Neural progenitor cell (in vitro differentiated cells): ENCODE results near the gene NAGK. TPM values are rescaled to one million over a fixed set of nuclear protein-coding genes. Genes with fewer than 3 reads are reported as not detected.
"Not testable (repeated sequence)": the region's sequence is repeated elsewhere in the genome, so short reads cannot be mapped to it uniquely, and the experiment has no call there.

ENCODE experiments used
- DNase-seq: peaks from one replicate; pipeline ENCODE4 v3.0.0-alpha.2; 2016; ENCODE audit warnings: low spot score
- H2AFZ ChIP-seq: fragments of 200-600 bp; sonication (generic); replicated peaks from 2 replicates; pipeline ENCODE4 v1.6.1; 2016; ENCODE audit warnings: antibody characterized with exemption
- H3F3A ChIP-seq: fragments of 200-600 bp; sonication (generic); 2 replicates; pipeline ENCODE4 v1.6.1; 2016; ENCODE audit warnings: antibody characterized with exemption, low read depth
- H3K27ac ChIP-seq: fragments of 200-600 bp; sonication (generic); 2 replicates; pipeline ENCODE4 v1.5.1; 2016; ENCODE audit warnings: mild to moderate bottlenecking
- H3K27me3 ChIP-seq: fragments of 200-600 bp; sonication (generic); 2 replicates; pipeline ENCODE4 v1.6.1; 2016; ENCODE audit warnings: mild to moderate bottlenecking, moderate library complexity
- H3K36me3 ChIP-seq: fragments of 200-600 bp; sonication (generic); 2 replicates; pipeline ENCODE4 v1.5.1; 2016
- H3K4me1 ChIP-seq: fragments of 200-600 bp; sonication (generic); 2 replicates; pipeline ENCODE4 v1.6.1; 2016; ENCODE audit warnings: mixed run types
- H3K4me2 ChIP-seq: fragments of 200-600 bp; sonication (generic); 2 replicates; pipeline ENCODE4 v1.6.1; 2016
- H3K4me3 ChIP-seq: fragments of 200-600 bp; sonication (generic); 2 replicates; pipeline ENCODE4 v1.5.1; 2016
- H3K79me2 ChIP-seq: fragments of 200-600 bp; sonication (generic); 2 replicates; pipeline ENCODE4 v1.6.1; 2016; ENCODE audit warnings: low read depth
- H3K9ac ChIP-seq: fragments of 200-600 bp; sonication (generic); 2 replicates; pipeline ENCODE4 v1.6.1; 2016
- H3K9me3 ChIP-seq: fragments of 200-600 bp; sonication (generic); 2 replicates; pipeline ENCODE4 v1.5.1; 2016; ENCODE audit warnings: low read depth
- H4K20me1 ChIP-seq: fragments of 200-600 bp; sonication (generic); 2 replicates; pipeline ENCODE4 v1.6.1; 2016; ENCODE audit warnings: low read depth
- H3K27ac Mint-ChIP-seq: 3 replicates; pipeline ENCODE4 v1.8.0; 2021; ENCODE audit warnings: mixed read lengths
- H3K27me3 Mint-ChIP-seq: 2 replicates; pipeline ENCODE4 v1.8.0; 2022; ENCODE audit warnings: low read depth, mild to moderate bottlenecking, inconsistent platforms, moderate library complexity, mixed read lengths; ENCODE audit not compliant: insufficient read depth
- H3K36me3 Mint-ChIP-seq: 3 replicates; pipeline ENCODE4 v1.8.0; 2021; ENCODE audit warnings: mixed read lengths
- H3K4me1 Mint-ChIP-seq: 3 replicates; pipeline ENCODE4 v1.8.0; 2021; ENCODE audit warnings: mixed read lengths
- H3K4me3 Mint-ChIP-seq: 3 replicates; pipeline ENCODE4 v1.8.0; 2021; ENCODE audit warnings: mild to moderate bottlenecking, moderate library complexity, mixed read lengths
- H3K9me3 Mint-ChIP-seq: 3 replicates; pipeline ENCODE4 v1.8.0; 2020; ENCODE audit warnings: mixed read lengths
- EZH2 ChIP-seq: fragments of 200-600 bp; sonication (generic); IDR thresholded peaks from 2 replicates; pipeline ENCODE4 v1.6.1; 2017; ENCODE audit warnings: antibody characterized with exemption, mild to moderate bottlenecking, moderate library complexity
- EZH2phosphoT487 ChIP-seq: fragments of 200-600 bp; sonication (generic); IDR thresholded peaks from 2 replicates; pipeline ENCODE4 v1.6.1; 2017; ENCODE audit warnings: antibody characterized with exemption
- total RNA-seq: library from RNA; depleted of rRNA; stranded (reverse); fragments of >200 nt; gene quantifications from 2 replicates; pipeline ENCODE4 v1.2.3, GENCODE V29; 2015; ENCODE audit warnings: low replicate concordance
- TF ChIP-seq, protein P1 (sequence below): fragments of 200-600 bp; sonication (generic); IDR thresholded peaks from 2 replicates; pipeline ENCODE4 v1.5.1; 2017; ENCODE audit warnings: antibody characterized with exemption, mild to moderate bottlenecking

NAGK gene
- total RNA-seq, 1 donor from 2014 or later, result 18.4 TPM

DNA sequence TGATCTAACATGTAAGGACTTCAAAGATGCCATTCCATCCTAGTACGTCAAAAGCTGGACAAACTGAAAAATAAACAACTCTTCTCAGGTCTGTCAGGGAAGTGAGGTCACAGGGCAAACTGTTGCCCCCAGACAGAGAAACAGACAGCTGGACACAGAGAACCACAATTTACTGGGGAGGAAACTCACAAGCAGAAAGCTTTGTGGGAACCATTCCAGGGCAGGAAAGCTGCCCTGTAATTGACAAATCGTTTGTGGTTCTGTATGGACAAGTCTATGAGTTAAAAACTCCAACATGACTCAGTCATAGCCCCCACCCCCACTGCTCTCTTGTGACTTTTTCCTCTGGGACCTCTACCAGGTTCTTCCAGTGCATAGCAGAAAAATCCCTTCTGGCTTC is 33.2 kb downstream of the NAGK start:
- peaks cover 3% of the 10 kb centered on the region for H3K9me3 Mint-ChIP-seq
- Histone ChIP-seq H3K4me3 (no peak overlapping the region), H3F3A (no peaks in the 10 kb centered on the region), H3K4me1 (no peaks in the 10 kb centered on the region), H3K27me3 (no peaks in the 10 kb centered on the region), H2AFZ (no peak overlapping the region), H3K27ac (no peak overlapping the region), H3K9me3 (no peaks in the 10 kb centered on the region), H3K79me2 (no peaks in the 10 kb centered on the region), H4K20me1 (no peaks in the 10 kb centered on the region), H3K36me3 (no peaks in the 10 kb centered on the region), H3K4me2 (no peak overlapping the region), H3K9ac (no peak overlapping the region)
- no peak overlapping the region for H3K4me3 Mint-ChIP-seq
- H3K27me3 Mint-ChIP-seq, result peaks cover 3% of the 10 kb centered on the region
- TF ChIP-seq, protein P1, sequence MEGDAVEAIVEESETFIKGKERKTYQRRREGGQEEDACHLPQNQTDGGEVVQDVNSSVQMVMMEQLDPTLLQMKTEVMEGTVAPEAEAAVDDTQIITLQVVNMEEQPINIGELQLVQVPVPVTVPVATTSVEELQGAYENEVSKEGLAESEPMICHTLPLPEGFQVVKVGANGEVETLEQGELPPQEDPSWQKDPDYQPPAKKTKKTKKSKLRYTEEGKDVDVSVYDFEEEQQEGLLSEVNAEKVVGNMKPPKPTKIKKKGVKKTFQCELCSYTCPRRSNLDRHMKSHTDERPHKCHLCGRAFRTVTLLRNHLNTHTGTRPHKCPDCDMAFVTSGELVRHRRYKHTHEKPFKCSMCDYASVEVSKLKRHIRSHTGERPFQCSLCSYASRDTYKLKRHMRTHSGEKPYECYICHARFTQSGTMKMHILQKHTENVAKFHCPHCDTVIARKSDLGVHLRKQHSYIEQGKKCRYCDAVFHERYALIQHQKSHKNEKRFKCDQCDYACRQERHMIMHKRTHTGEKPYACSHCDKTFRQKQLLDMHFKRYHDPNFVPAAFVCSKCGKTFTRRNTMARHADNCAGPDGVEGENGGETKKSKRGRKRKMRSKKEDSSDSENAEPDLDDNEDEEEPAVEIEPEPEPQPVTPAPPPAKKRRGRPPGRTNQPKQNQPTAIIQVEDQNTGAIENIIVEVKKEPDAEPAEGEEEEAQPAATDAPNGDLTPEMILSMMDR, result no peak
- TF ChIP-seq EZH2, result no peak
- no peak for TF ChIP-seq EZH2phosphoT487
- no peaks in the 10 kb centered on the region for H3K36me3 Mint-ChIP-seq
- no peak overlapping the region for H3K27ac Mint-ChIP-seq
- no peak for DNase-seq
- no peaks in the 10 kb centered on the region for H3K4me1 Mint-ChIP-seq

DNA sequence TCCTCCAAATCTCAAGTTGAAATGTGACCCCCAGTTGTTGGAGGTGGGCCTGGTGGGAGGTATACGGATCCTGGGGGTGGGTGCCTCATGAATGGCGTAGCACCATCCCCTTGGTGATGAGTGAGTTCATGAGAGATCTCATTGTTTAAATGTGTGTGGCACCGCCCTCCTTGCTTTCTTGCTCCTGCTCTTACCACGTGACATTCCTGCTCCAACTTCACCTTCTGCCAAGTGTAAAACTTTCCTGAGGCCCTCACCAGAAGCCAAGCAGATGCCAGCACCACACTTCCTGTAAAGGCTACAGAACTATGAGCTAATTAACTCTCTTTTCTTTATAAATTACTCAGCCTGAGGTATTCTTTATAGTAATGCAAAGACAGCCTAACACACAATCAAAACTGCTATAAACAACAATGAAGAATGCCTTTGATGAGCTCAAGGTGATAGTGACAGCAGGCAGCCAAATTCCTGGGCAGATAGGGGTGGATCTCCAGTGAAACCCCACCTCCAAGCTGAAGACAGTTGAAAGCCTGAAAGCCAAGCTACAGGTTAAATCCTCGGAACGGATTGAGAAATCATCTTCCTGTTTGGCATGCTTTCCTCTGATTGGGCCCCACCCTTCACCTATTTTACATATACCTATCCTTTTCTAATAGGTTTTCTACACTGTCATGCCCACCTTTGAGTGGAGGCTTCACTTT is 34.7 kb downstream of the NAGK start:
- TF ChIP-seq EZH2phosphoT487, result no peak
- TF ChIP-seq, protein P1, result no peak
- TF ChIP-seq EZH2, result no peak
- no peaks in the 10 kb centered on the region for H3K4me1 ChIP-seq
- no peaks in the 10 kb centered on the region for H3K36me3 Mint-ChIP-seq
- no peak overlapping the region for H3K4me2 ChIP-seq
- H2AFZ ChIP-seq, result no peak overlapping the region
- no peaks in the 10 kb centered on the region for H3K79me2 ChIP-seq
- H3K4me1 Mint-ChIP-seq, result no peaks in the 10 kb centered on the region
- H3K27me3 ChIP-seq, result no peaks in the 10 kb centered on the region
- no peaks in the 10 kb centered on the region for H4K20me1 ChIP-seq
- H3K4me3 ChIP-seq, result no peak overlapping the region
- no peak for DNase-seq
- H3K9ac ChIP-seq, result no peak overlapping the region
- H3K27me3 Mint-ChIP-seq, result peaks cover 3% of the 10 kb centered on the region
- no peak overlapping the region for H3K4me3 Mint-ChIP-seq
- no peak overlapping the region for H3K27ac Mint-ChIP-seq
- peaks cover 3% of the 10 kb centered on the region for H3K9me3 Mint-ChIP-seq
- no peaks in the 10 kb centered on the region for H3F3A ChIP-seq
- no peaks in the 10 kb centered on the region for H3K9me3 ChIP-seq
- H3K36me3 ChIP-seq, result no peaks in the 10 kb centered on the region
- no peak overlapping the region for H3K27ac ChIP-seq

DNA sequence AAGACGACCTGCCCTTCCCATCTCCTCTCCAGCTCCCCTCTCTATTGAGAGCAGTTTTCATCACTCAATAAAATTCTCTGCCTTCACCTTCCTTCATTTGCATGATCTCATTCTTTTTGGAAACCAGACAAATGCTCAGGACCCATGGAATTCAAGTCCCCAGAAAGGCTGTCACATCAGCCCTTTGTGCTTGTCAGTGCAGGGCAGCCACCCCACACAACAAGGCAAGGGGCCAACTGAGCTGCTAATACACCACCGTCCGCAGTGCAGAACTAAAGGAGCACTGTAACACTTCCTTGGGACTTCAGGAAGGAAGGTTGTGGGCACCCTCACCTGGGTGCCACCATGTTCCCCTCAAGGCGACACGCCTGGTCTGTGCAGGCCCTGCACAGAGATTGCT is 35.4 kb downstream of the NAGK start:
- H3K9ac ChIP-seq, result no peak overlapping the region
- no peaks in the 10 kb centered on the region for H3K4me1 ChIP-seq
- H3K9me3 ChIP-seq, result no peaks in the 10 kb centered on the region
- Mint-ChIP-seq H3K9me3 (peaks cover 3% of the 10 kb centered on the region), H3K4me1 (no peaks in the 10 kb centered on the region), H3K27ac (no peak overlapping the region), H3K27me3 (peaks cover 3% of the 10 kb centered on the region), H3K4me3 (no peak overlapping the region), H3K36me3 (no peaks in the 10 kb centered on the region)
- DNase-seq, result no peak
- H3K27me3 ChIP-seq, result no peaks in the 10 kb centered on the region
- H3K27ac ChIP-seq, result no peak overlapping the region
- no peaks in the 10 kb centered on the region for H3F3A ChIP-seq
- H4K20me1 ChIP-seq, result no peaks in the 10 kb centered on the region
- H3K4me2 ChIP-seq, result no peak overlapping the region
- no peaks in the 10 kb centered on the region for H3K79me2 ChIP-seq
- TF ChIP-seq EZH2phosphoT487 (no peak), EZH2 (no peak)
- TF ChIP-seq, protein P1, result no peak
- no peak overlapping the region for H3K4me3 ChIP-seq
- H3K36me3 ChIP-seq, result no peaks in the 10 kb centered on the region
- no peak overlapping the region for H2AFZ ChIP-seq

DNA sequence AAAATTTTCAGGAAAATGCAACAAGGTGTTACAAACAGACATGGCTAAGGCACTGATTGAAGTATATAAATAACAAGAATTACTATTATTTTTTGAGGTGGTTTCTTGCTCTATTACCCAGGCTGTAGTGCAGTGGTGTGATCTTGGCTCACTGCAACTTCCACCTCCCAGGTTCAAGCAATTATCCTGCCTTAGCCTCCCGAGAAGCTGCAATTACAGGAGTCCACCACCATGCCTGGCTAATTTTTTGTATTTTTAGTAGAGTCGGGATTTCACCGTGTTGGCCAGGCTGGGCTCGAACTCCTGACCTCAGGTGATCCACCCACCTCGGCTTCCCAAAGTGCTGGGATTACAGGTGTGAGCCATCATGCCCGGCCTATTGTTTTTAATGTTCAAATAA is 38.0 kb downstream of the NAGK start:
- H3K36me3 ChIP-seq, H3K27ac ChIP-seq, H3K9ac ChIP-seq, H2AFZ ChIP-seq, H3F3A ChIP-seq, H3K4me3 ChIP-seq, H3K36me3 Mint-ChIP-seq, H3K9me3 ChIP-seq, H3K27me3 Mint-ChIP-seq, H3K4me1 Mint-ChIP-seq, H3K4me2 ChIP-seq, H3K79me2 ChIP-seq, H3K27ac Mint-ChIP-seq, DNase-seq, H4K20me1 ChIP-seq, H3K27me3 ChIP-seq, H3K4me3 Mint-ChIP-seq, H3K4me1 ChIP-seq, H3K9me3 Mint-ChIP-seq: not testable (repeated sequence)
